ENCODE measurements around the gene COCH. TPM values are rescaled to one million over a fixed set of nuclear protein-coding genes. Genes with fewer than 3 reads are reported as not detected.

Gene COCH
- 1.2 and 1.7 TPM in 2 replicates for total RNA-seq

GRCh38 chr14:30874120-30874998 is at the start of gene COCH:
Gene COCH, plus strand, starts transcription at chr14:30874559. Its CDS starts 380 bp downstream, at chr14:30874939.

Other genes with a start within 250 kb of the COCH start
- 4.6 and 4.8 TPM in 2 replicates for gene AP4S1, start 151.1 kb downstream of the COCH start, total RNA-seq
- gene STRN3, start 151.8 kb downstream of the COCH start, total RNA-seq: 63.4 and 71.7 TPM in 2 replicates

Data from regular cardiac myocyte (primary cell).